Measurements from ENCODE around the gene VCPKMT. TPM values are rescaled to one million over a fixed set of nuclear protein-coding genes. Genes with fewer than 3 reads are reported as not detected.

VCPKMT gene
- total RNA-seq, 3 donors from 2014 or later: 5.0 to 8.5 (median 8.3) TPM

- Histone ChIP-seq H3K27ac (no peak overlapping the region), H3K36me3 (no peaks in the 10 kb centered on the region), H3K4me3 (no peak overlapping the region), H3K27me3 (no peaks in the 10 kb centered on the region), H3K9me3 (no peaks in the 10 kb centered on the region), H3K4me1 (no peaks in the 10 kb centered on the region)
- intact Hi-C loops (cut with DNase I; ENCODE audit: low total_unique reads): no loop called here
- no peak for DNase-seq (ENCODE audit: low spot score in 2 of 2)
- TF ChIP-seq CTCF (IDR thresholded peaks at IDR 0.05) (no peak), POLR2A (IDR thresholded peaks at IDR 0.05) (no peak), POLR2AphosphoS5 (IDR thresholded peaks at IDR 0.05) (no peak)
Observed at GRCh38 chr14:50094056-50094755, 22.2 kb downstream of the VCPKMT start.

- H3K4me1 ChIP-seq: no peaks in the 10 kb centered on the region
- H3K27me3 ChIP-seq: no peaks in the 10 kb centered on the region
- TF ChIP-seq POLR2AphosphoS5 (IDR thresholded peaks at IDR 0.05) (no peak), POLR2A (IDR thresholded peaks at IDR 0.05) (no peak), CTCF (IDR thresholded peaks at IDR 0.05) (no peak)
- DNase-seq (ENCODE audit: low spot score in 2 of 2): no peak
- H3K36me3 ChIP-seq: no peaks in the 10 kb centered on the region
- no peaks in the 10 kb centered on the region for H3K9me3 ChIP-seq
- intact Hi-C loops (cut with DNase I; ENCODE audit: low total_unique reads): no loop called here
- no peak overlapping the region for H3K4me3 ChIP-seq
- no peak overlapping the region for H3K27ac ChIP-seq
Observed at GRCh38 chr14:50093496-50093895, 22.9 kb downstream of the VCPKMT start.

- TF ChIP-seq POLR2AphosphoS5 (IDR thresholded peaks at IDR 0.05): no peak
- TF ChIP-seq POLR2A (IDR thresholded peaks at IDR 0.05): no peak
- no peak for TF ChIP-seq CTCF (IDR thresholded peaks at IDR 0.05)
Observed at GRCh38 chr14:50092006-50092555, 24.3 kb downstream of the VCPKMT start.

GRCh38 chr14:50091240-50091913, 25.0 kb downstream of the VCPKMT start:
- H3K36me3 ChIP-seq: no peaks in the 10 kb centered on the region
- no peak overlapping the region for H3K4me3 ChIP-seq
- intact Hi-C loops (cut with DNase I; ENCODE audit: low total_unique reads): no loop called here
- no peaks in the 10 kb centered on the region for H3K27me3 ChIP-seq
- no peaks in the 10 kb centered on the region for H3K9me3 ChIP-seq
- no peak for TF ChIP-seq CTCF (IDR thresholded peaks at IDR 0.05)
- no peak for TF ChIP-seq POLR2A (IDR thresholded peaks at IDR 0.05)
- no peak for TF ChIP-seq POLR2AphosphoS5 (IDR thresholded peaks at IDR 0.05)
- no peaks in the 10 kb centered on the region for H3K4me1 ChIP-seq
- no peak for DNase-seq (ENCODE audit: low spot score in 2 of 2)
- H3K27ac ChIP-seq: no peak overlapping the region

More at GRCh38 chr14:50092006-50092555, 24.3 kb downstream of the VCPKMT start:
- DNase-seq (ENCODE audit: low spot score in 2 of 2): no peak
- Histone ChIP-seq H3K27me3 (no peaks in the 10 kb centered on the region), H3K9me3 (no peaks in the 10 kb centered on the region), H3K4me3 (no peak overlapping the region), H3K27ac (no peak overlapping the region), H3K4me1 (no peaks in the 10 kb centered on the region), H3K36me3 (no peaks in the 10 kb centered on the region)
- intact Hi-C loops (cut with DNase I; ENCODE audit: low total_unique reads): no loop called here

- Histone ChIP-seq H3K36me3 (no peaks in the 10 kb centered on the region), H3K4me3 (no peak overlapping the region), H3K27ac (no peak overlapping the region), H3K9me3 (no peaks in the 10 kb centered on the region), H3K4me1 (no peaks in the 10 kb centered on the region), H3K27me3 (no peaks in the 10 kb centered on the region)
- no peak for TF ChIP-seq CTCF (IDR thresholded peaks at IDR 0.05)
- TF ChIP-seq POLR2A (IDR thresholded peaks at IDR 0.05): no peak
- TF ChIP-seq POLR2AphosphoS5 (IDR thresholded peaks at IDR 0.05): no peak
- intact Hi-C loops (cut with DNase I; ENCODE audit: low total_unique reads): no loop called here
- DNase-seq (ENCODE audit: low spot score in 2 of 2): no peak
Observed at GRCh38 chr14:50089208-50089607, 27.2 kb downstream of the VCPKMT start.
